ENCODE results near the gene NPC2.

DNA sequence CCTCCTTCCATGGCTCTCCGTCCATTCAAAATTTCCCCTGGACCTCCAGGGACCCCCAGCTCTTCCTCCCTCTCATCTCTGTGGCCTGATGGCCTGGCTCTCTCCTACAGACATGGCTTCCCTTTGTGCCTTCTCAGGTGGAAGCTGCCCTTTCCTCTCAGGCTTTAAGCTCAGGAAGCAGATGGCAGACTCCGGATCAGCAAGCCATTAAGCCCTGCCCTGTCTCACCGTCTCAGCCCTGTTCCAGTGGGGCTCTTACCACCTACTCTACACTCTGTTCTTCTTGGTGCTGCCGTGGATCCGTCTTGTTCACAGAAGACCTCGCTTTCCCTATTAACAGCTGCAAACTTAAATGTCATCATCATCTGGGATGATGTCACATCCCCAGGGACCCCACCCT, 33.1 kb downstream of the NPC2 start:
- no peak for TF ChIP-seq GATA3 (IDR thresholded peaks at IDR 0.05; ENCODE audit: low read depth, low read length)
- no peak for TF ChIP-seq GATA2 (IDR thresholded peaks at IDR 0.05; ENCODE audit: low read depth, low read length)
